B cell (primary cell): ENCODE results near the gene CCDC85C. TPM values are rescaled to one million over a fixed set of nuclear protein-coding genes. Genes with fewer than 3 reads are reported as not detected.

Source experiments
- ATAC-seq: fragments of 200-7000 bp; cut with Tn5 transposase; one replicate; pipeline ENCODE4 v1.10.0; 2021; ENCODE audit warnings: low read depth, mild to moderate bottlenecking, moderate number of reproducible peaks, moderate library complexity
- CTCF ChIA-PET: fragments of 350-600 bp; sonication (Branson Sonifier 250); formaldehyde crosslinking; loops from one replicate; lab custom pipeline; 2021; ENCODE audit warnings: antibody characterized with exemption, inconsistent platforms; lab: Charles Lee
- POLR2A ChIA-PET: fragments of 350-600 bp; sonication (Branson Sonifier 250); formaldehyde crosslinking; loops from one replicate; lab custom pipeline; 2021; ENCODE audit warnings: antibody characterized with exemption; lab: Charles Lee
- DNase-seq: peaks from one replicate; pipeline ENCODE4 v3.0.0; 2013
- H2AFZ ChIP-seq: 2 replicates; pipeline ENCODE4 v1.6.1; 2012; ENCODE audit warnings: mild to moderate bottlenecking, low read depth, low read length; ENCODE audit not compliant: insufficient read depth, poor library complexity, severe bottlenecking
- H3K27ac ChIP-seq, 2 donors: 1 replicate in 1 of 2; 2 replicates in 1 of 2; pipeline ENCODE4 v1.5.1; 2012 to 2013; ENCODE audit warnings: low read length in 2 of 2, mild to moderate bottlenecking in 2 of 2, moderate library complexity in 1 of 2
- H3K27me3 ChIP-seq, 4 experiments: fragments of 200-600 bp in 1 of 4; sonication (generic) in 1 of 4; replicated peaks in 1 of 4; 1 replicate in 2 of 4; 2 replicates in 2 of 4; pipeline versions ENCODE4 v1.6.1 to v1.7.0; 2013 to 2016; ENCODE audit warnings: low read length in 3 of 4, mild to moderate bottlenecking in 2 of 4, mixed read lengths in 1 of 4, moderate library complexity in 1 of 4; ENCODE audit not compliant: insufficient read depth in 4 of 4, control insufficient read depth in 3 of 4; ENCODE audit errors: control extremely low read depth in 1 of 4
- H3K36me3 ChIP-seq, 2 experiments: replicated peaks in 1 of 2; 1 replicate in 1 of 2; 2 replicates in 1 of 2; pipeline versions ENCODE4 v1.6.1 to v1.7.1; 2013; ENCODE audit warnings: low read length in 1 of 2; ENCODE audit not compliant: insufficient read depth in 2 of 2, control insufficient read depth in 1 of 2; ENCODE audit errors: control extremely low read depth in 1 of 2, extremely low read depth in 1 of 2
- H3K4me1 ChIP-seq, 2 donors: fragments of 200-600 bp in 1 of 2; sonication (generic) in 1 of 2; 1 replicate in 1 of 2; 2 replicates in 1 of 2; pipeline versions ENCODE4 v1.5.1 to v1.6.1; 2013 to 2017; ENCODE audit warnings: low read length in 2 of 2; ENCODE audit not compliant: control insufficient read depth in 2 of 2, insufficient read depth in 2 of 2
- H3K4me2 ChIP-seq: replicated peaks from 2 replicates; pipeline ENCODE3; 2012; ENCODE audit warnings: mild to moderate bottlenecking, low read depth, low read length; ENCODE audit not compliant: poor library complexity, severe bottlenecking
- H3K4me3 ChIP-seq, 5 experiments: fragments of 200-600 bp in 1 of 5; sonication (generic) in 1 of 5; 1 replicate in 3 of 5; 2 replicates in 2 of 5; pipeline versions ENCODE4 v1.5.1 to v1.7.0; 2011 to 2016; ENCODE audit warnings: low read length in 4 of 5, mild to moderate bottlenecking in 4 of 5, low read depth in 2 of 5, control low read depth in 1 of 5, moderate library complexity in 1 of 5; ENCODE audit not compliant: insufficient read depth in 1 of 5; ENCODE audit errors: control extremely low read depth in 1 of 5, extremely low read depth in 1 of 5
- H3K79me2 ChIP-seq: fragments of 200-600 bp; sonication (generic); one replicate; pipeline ENCODE4 v1.6.0; 2016; ENCODE audit warnings: low read length; ENCODE audit not compliant: control insufficient read depth, insufficient read depth
- H3K9ac ChIP-seq: fragments of 200-600 bp; sonication (generic); 2 replicates; pipeline ENCODE4 v1.6.1; 2017; ENCODE audit warnings: mild to moderate bottlenecking, low read length, moderate library complexity
- H3K9me3 ChIP-seq, 3 donors: one replicate each; pipeline versions ENCODE4 v1.6.1 to v1.7.1; 2013; ENCODE audit warnings: low read length in 2 of 3; ENCODE audit not compliant: control insufficient read depth in 2 of 3, insufficient read depth in 1 of 3; ENCODE audit errors: control extremely low read depth in 1 of 3
- H4K20me1 ChIP-seq: 2 replicates; pipeline ENCODE4 v1.6.0; 2012; ENCODE audit warnings: mild to moderate bottlenecking, low read length; ENCODE audit not compliant: insufficient read depth, control insufficient read depth, poor library complexity, severe bottlenecking
- H3K27ac Mint-ChIP-seq: one replicate; pipeline ENCODE4 v1.8.0; 2021; ENCODE audit warnings: mixed read lengths
- H3K27me3 Mint-ChIP-seq: one replicate; pipeline ENCODE4 v1.8.0; 2021; ENCODE audit warnings: mixed read lengths
- H3K4me1 Mint-ChIP-seq: one replicate; pipeline ENCODE4 v1.8.0; 2021; ENCODE audit warnings: mixed read lengths
- H3K4me3 Mint-ChIP-seq: one replicate; pipeline ENCODE4 v1.8.0; 2021; ENCODE audit warnings: mixed read lengths
- H3K9me3 Mint-ChIP-seq: one replicate; pipeline ENCODE4 v1.8.0; 2022; ENCODE audit warnings: mixed read lengths; ENCODE audit not compliant: insufficient read depth
- CTCF ChIP-seq: fragments of 200-600 bp; IDR thresholded peaks from one replicate; pipeline ENCODE4 v1.8.0; 2022; ENCODE audit warnings: antibody characterized with exemption, mild to moderate bottlenecking
- EZH2 ChIP-seq: IDR thresholded peaks from 2 replicates; pipeline ENCODE4 v1.6.1; 2012; ENCODE audit warnings: borderline replicate concordance, low read depth, mild to moderate bottlenecking, moderate library complexity, low read length; ENCODE audit not compliant: insufficient read depth, poor library complexity, severe bottlenecking
- WGBS: methylation state at CpG from one replicate; pipeline ENCODE4 v1.1.5; 2013; ENCODE audit warnings: missing lambda C conversion rate; ENCODE audit not compliant: insufficient coverage; 5-methylcytosine and 5-hydroxymethylcytosine counted together
- intact Hi-C: fragments of 100-400 bp; cut with micrococcal nuclease; formaldehyde crosslinking; loops from one replicate; pipeline ENCODE4 v1.10.0; 2022
- polyA plus RNA-seq: library from polyadenylated mRNA; depleted of rRNA; stranded (reverse); fragments of >200 nt; gene quantifications from 2 replicates; pipeline ENCODE4 v1.2.3, GENCODE V29; 2012
- total RNA-seq, 2 donors: library from RNA; stranded (reverse); fragments of 120-200 nt in 1 of 2; gene quantifications; 1 replicate in 1 of 2; 2 replicates in 1 of 2; pipeline versions ENCODE4 v1.2.3 to v1.2.4, GENCODE V29; 2013 to 2022

Gene CCDC85C
- total and polyA plus RNA-seq, 2 donors (not counting 1 experiment from before 2014, with no cell fraction given) = 0.52 to 2.7 TPM

GRCh38 chr14:99522934-99523703 lies 80.9 kb downstream of the CCDC85C start:
- no peaks in the 10 kb centered on the region for H3K9me3 Mint-ChIP-seq
- H3K9me3 ChIP-seq = no peaks in the 10 kb centered on the region
- ATAC-seq (no peak), DNase-seq (no peak)
- H2AFZ ChIP-seq = no peak overlapping the region
- no peaks in the 10 kb centered on the region for H3K27me3 ChIP-seq
- no peak overlapping the region for H3K4me2 ChIP-seq
- ChIA-PET POLR2A (no interaction called here), CTCF (interaction anchor here (0.9 kb wide), 1 partner anchor 105 kb away, joined by 4 read pairs; no protein-coding TSS in a partner anchor)
- no peak overlapping the region for H3K4me3 ChIP-seq
- no peak overlapping the region for H3K27ac Mint-ChIP-seq
- no peak overlapping the region for H3K27ac ChIP-seq
- no peaks in the 10 kb centered on the region for H4K20me1 ChIP-seq
- H3K4me1 ChIP-seq = no peaks in the 10 kb centered on the region
- no peak for TF ChIP-seq EZH2
- no peak for TF ChIP-seq CTCF
- WGBS = 81% methylated on average over 11 of the region's 14 CpGs
- H3K79me2 ChIP-seq = no peaks in the 10 kb centered on the region
- no peak overlapping the region for H3K4me3 Mint-ChIP-seq
- H3K27me3 Mint-ChIP-seq = no peaks in the 10 kb centered on the region
- H3K9ac ChIP-seq = no peak overlapping the region
- H3K4me1 Mint-ChIP-seq = no peaks in the 10 kb centered on the region
- H3K36me3 ChIP-seq = no peaks in the 10 kb centered on the region
- intact Hi-C loops = no loop called here

GRCh38 chr14:99522457-99522891 lies 81.5 kb downstream of the CCDC85C start:
- H3K9ac ChIP-seq = no peak overlapping the region
- DNase-seq = no peak
- H3K4me1 Mint-ChIP-seq = no peaks in the 10 kb centered on the region
- TF ChIP-seq EZH2 (no peak), CTCF (no peak)
- no peaks in the 10 kb centered on the region for H3K79me2 ChIP-seq
- no peak overlapping the region for H3K4me2 ChIP-seq
- H3K27me3 ChIP-seq = no peaks in the 10 kb centered on the region
- H3K4me1 ChIP-seq = no peaks in the 10 kb centered on the region
- no peak overlapping the region for H3K27ac ChIP-seq
- CTCF ChIA-PET = no interaction called here
- no peaks in the 10 kb centered on the region for H3K9me3 Mint-ChIP-seq
- POLR2A ChIA-PET = no interaction called here
- H4K20me1 ChIP-seq = no peaks in the 10 kb centered on the region
- H3K36me3 ChIP-seq = no peaks in the 10 kb centered on the region
- H3K27ac Mint-ChIP-seq = no peak overlapping the region
- H3K4me3 ChIP-seq = no peak overlapping the region
- no peak overlapping the region for H3K4me3 Mint-ChIP-seq
- WGBS = 69% methylated on average over 12 of the region's 12 CpGs
- no peaks in the 10 kb centered on the region for H3K9me3 ChIP-seq
- no peak overlapping the region for H2AFZ ChIP-seq
- no peak for ATAC-seq
- intact Hi-C loops = no loop called here
- H3K27me3 Mint-ChIP-seq = no peaks in the 10 kb centered on the region
